22Rv1 (cell line): ENCODE measurements around the gene PDE1A.
"Not testable (repeated sequence)": the region's sequence is repeated elsewhere in the genome, so short reads cannot be mapped to it uniquely, and the experiment has no call there.

Experiments used
- H3K27ac ChIP-seq: fragments of 450-650 bp; 2 replicates; pipeline ENCODE4 v1.5.1; 2017
- ZFX ChIP-seq: fragments of 450-650 bp; IDR thresholded peaks from 2 replicates; pipeline ENCODE4 v1.6.1; 2017; ENCODE audit warnings: antibody characterized with exemption, borderline replicate concordance
- TF ChIP-seq, protein P1 (sequence below): fragments of 450-650 bp; IDR thresholded peaks from 2 replicates; pipeline ENCODE4 v1.5.1; 2017; ENCODE audit warnings: mild to moderate bottlenecking

PDE1A gene

GRCh38 chr2:182291296-182291695, 135.5 kb downstream of the PDE1A start:
- no peak overlapping the region for H3K27ac ChIP-seq
- TF ChIP-seq ZFX, result no peak
- TF ChIP-seq, protein P1, sequence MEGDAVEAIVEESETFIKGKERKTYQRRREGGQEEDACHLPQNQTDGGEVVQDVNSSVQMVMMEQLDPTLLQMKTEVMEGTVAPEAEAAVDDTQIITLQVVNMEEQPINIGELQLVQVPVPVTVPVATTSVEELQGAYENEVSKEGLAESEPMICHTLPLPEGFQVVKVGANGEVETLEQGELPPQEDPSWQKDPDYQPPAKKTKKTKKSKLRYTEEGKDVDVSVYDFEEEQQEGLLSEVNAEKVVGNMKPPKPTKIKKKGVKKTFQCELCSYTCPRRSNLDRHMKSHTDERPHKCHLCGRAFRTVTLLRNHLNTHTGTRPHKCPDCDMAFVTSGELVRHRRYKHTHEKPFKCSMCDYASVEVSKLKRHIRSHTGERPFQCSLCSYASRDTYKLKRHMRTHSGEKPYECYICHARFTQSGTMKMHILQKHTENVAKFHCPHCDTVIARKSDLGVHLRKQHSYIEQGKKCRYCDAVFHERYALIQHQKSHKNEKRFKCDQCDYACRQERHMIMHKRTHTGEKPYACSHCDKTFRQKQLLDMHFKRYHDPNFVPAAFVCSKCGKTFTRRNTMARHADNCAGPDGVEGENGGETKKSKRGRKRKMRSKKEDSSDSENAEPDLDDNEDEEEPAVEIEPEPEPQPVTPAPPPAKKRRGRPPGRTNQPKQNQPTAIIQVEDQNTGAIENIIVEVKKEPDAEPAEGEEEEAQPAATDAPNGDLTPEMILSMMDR, result no peak

- H3K27ac ChIP-seq, result no peak overlapping the region
- TF ChIP-seq, protein P1, result no peak
- no peak for TF ChIP-seq ZFX
Measured at GRCh38 chr2:182283512-182283911, 143.3 kb downstream of the PDE1A start.

DNA sequence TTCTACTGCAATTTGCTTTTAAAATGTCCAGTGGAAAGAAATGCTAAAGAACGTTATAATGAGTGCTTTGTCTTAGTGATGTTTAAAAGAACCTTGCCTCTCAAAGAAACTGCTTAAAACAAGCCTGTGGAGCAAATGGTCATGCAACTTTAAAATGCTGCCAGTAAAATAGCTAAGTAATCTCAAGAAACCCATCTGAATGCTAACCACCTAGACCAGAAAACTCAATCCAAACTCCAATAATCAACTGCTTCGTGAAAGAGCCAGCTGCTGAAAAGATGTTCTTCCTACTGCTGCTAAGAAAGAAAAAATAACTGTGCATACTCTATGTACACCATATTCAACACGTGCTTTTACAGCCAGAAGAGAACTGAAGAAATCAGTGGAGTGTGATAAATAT, 145.6 kb downstream of the PDE1A start:
- H3K27ac ChIP-seq, result no peak overlapping the region
- TF ChIP-seq, protein P1, result no peak
- no peak for TF ChIP-seq ZFX

DNA sequence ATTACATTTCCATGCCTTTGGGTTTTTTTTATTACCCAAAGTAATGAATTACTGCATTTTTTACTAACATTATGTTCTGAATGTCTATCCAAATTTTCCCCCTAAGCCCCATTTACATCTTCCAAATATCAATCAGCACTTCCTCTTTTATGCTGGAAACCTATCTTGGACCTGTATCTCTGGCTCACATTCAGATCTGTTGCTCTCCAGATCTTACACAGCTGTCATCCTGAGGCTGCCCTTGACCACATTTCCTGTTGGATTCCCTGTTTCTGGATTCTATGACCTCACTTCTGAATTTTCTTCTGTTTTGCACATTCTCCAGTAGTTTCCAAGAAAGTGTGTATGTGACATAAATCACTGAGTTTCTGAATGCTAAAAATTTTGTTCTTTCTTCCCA, 146.7 kb downstream of the PDE1A start:
- no peak overlapping the region for H3K27ac ChIP-seq
- TF ChIP-seq, protein P1, result no peak
- no peak for TF ChIP-seq ZFX

DNA sequence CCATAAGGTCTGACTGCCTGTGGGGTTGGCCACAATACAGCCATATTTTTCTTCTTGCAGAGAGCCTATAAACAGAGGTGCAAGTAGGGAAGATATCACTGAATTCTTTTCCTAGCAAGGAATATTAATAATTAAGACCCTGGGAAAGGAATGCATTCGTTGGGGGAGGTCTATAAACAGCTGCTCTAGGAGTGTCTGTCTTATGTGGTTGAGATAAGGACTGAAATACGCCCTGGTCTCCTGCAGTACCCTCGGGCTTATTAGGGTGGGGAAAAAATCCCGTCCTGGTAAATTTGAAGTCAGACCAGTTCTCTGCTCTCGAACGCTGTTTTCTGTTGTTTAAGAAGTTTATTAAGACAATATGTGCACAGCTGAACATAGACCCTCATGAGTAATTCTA, 150.2 kb downstream of the PDE1A start:
- H3K27ac ChIP-seq, result not testable (repeated sequence)

- no peak overlapping the region for H3K27ac ChIP-seq
- TF ChIP-seq, protein P1, result no peak
- no peak for TF ChIP-seq ZFX
Measured at GRCh38 chr2:182267971-182268370, 158.9 kb downstream of the PDE1A start.

GRCh38 chr2:182266909-182267308, 159.9 kb downstream of the PDE1A start:
- TF ChIP-seq ZFX, result no peak
- TF ChIP-seq, protein P1, result no peak

DNA sequence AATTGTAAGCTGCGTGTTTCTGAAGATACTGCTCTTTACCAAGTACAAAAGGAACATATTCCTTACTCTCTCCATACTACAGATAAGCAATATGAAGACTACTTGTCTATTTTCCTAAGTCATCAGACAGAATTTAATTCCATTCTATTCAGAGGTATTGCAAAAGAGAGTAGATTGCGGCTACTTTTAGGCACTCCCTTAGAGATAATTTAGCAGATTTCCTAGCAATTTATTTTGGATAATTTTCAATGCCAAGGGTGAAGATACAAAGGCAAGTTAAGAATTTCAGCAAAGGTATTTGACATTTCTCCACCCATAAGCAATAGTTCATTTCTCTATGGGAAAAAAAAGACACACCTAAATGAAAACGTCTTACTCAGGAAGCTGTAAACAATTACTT, 161.1 kb downstream of the PDE1A start:
- no peak overlapping the region for H3K27ac ChIP-seq
- TF ChIP-seq ZFX, result no peak
- TF ChIP-seq, protein P1, result no peak

More at GRCh38 chr2:182266909-182267308, 159.9 kb downstream of the PDE1A start:
- H3K27ac ChIP-seq, result no peak overlapping the region
